ENCODE measurements around the gene ADGRL2.

DNA sequence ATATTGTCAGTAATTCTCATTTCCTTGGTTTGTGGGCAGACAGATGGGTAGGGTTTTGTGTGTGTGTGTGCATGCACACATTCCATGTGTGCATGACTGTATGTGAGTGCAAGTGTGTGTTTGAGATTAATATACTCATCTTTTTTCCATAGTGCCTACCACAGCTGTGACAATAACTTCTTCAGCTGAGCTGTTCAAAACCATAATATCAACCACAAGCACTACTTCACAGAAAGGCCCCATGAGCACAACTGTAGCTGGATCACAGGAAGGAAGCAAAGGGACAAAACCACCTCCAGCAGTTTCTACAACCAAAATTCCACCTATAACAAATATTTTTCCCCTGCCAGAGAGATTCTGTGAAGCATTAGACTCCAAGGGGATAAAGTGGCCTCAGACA, 149.3 kb downstream of the ADGRL2 start:
- TF ChIP-seq, protein P1, sequence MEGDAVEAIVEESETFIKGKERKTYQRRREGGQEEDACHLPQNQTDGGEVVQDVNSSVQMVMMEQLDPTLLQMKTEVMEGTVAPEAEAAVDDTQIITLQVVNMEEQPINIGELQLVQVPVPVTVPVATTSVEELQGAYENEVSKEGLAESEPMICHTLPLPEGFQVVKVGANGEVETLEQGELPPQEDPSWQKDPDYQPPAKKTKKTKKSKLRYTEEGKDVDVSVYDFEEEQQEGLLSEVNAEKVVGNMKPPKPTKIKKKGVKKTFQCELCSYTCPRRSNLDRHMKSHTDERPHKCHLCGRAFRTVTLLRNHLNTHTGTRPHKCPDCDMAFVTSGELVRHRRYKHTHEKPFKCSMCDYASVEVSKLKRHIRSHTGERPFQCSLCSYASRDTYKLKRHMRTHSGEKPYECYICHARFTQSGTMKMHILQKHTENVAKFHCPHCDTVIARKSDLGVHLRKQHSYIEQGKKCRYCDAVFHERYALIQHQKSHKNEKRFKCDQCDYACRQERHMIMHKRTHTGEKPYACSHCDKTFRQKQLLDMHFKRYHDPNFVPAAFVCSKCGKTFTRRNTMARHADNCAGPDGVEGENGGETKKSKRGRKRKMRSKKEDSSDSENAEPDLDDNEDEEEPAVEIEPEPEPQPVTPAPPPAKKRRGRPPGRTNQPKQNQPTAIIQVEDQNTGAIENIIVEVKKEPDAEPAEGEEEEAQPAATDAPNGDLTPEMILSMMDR (IDR thresholded peaks at IDR 0.05) = no peak
- no peak for TF ChIP-seq POLR2A (IDR thresholded peaks at IDR 0.05)

All from testis (tissue), 2 donors.